Activated naive CD8-positive, alpha-beta T cell treated with anti-CD3 and anti-CD28 coated beads, Interleukin-2, amount 50 U/mL, for 24 hours (primary cell): Measurements from ENCODE around the gene ARHGEF5.
A peak's percentile ranks its signal among the peaks of the same experiment; 100 is the strongest.
"Not testable (repeated sequence)": the region's sequence is repeated elsewhere in the genome, so short reads cannot be mapped to it uniquely, and the experiment has no call there.

ENCODE experiments used
- ATAC-seq: fragments of 150-1000 bp; cut with Tn5 transposase; one replicate; pipeline ENCODE4 v1.10.0; 2021
- DNase-seq: peaks from one replicate; pipeline ENCODE4 v3.0.0; 2021
- H3K27ac Mint-ChIP-seq: one replicate; pipeline ENCODE4 v1.8.0; 2021; ENCODE audit warnings: mild to moderate bottlenecking, mixed read lengths
- H3K27me3 Mint-ChIP-seq: one replicate; pipeline ENCODE4 v1.8.0; 2021; ENCODE audit warnings: mixed read lengths
- H3K36me3 Mint-ChIP-seq: one replicate; pipeline ENCODE4 v1.8.0; 2021; ENCODE audit warnings: low read depth, mixed read lengths
- H3K4me1 Mint-ChIP-seq: one replicate; pipeline ENCODE4 v1.8.0; 2021; ENCODE audit warnings: mixed read lengths
- H3K4me3 Mint-ChIP-seq: one replicate; pipeline ENCODE4 v1.8.0; 2021; ENCODE audit warnings: mild to moderate bottlenecking, moderate library complexity, mixed read lengths
- H3K9me3 Mint-ChIP-seq: one replicate; pipeline ENCODE4 v1.8.0; 2021; ENCODE audit warnings: mixed read lengths

Gene ARHGEF5

DNA sequence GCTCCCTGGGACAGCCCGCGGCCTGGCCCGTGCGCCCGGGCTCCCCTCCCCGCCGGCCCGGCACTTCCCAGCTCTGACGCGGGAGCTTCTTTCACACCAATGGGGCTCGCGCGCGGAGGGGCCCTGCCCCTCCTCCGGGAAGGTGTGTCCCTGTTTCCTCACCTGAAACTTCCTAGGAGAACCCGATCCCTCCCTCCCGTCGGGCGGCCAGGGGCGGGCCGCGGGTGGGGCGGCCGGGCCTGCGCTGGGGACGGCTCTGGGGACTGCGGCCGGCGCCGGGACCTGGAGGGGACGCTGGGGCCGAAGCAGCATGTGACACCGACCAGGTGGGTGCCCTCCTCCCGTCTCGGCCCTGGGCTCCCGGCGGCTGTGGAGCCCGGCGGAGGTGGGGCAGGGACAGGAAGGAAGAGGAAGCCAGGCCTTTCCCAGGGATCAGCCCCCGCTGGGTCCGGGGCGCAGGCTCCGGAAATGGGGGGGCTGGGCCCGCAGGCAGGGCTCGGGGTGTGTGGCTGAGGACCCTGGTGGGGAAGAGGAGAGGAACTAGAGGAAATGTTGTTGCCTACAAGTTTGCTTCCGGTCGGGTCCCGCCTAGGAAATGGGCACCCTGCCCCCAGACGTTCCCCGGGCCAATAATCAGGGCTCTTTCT lies at the start of gene ARHGEF5:
Gene ARHGEF5, plus strand, starts transcription at position 227 of the 647 bp plus-strand sequence. CDS start 7,268 bp downstream, outside the sequence.
- H3K27me3 Mint-ChIP-seq, H3K4me1 Mint-ChIP-seq, DNase-seq, H3K9me3 Mint-ChIP-seq, H3K36me3 Mint-ChIP-seq: not testable (repeated sequence)
- H3K27ac Mint-ChIP-seq: peak within 1 kb of the TSS; percentile 64
- peak within 1 kb of the TSS; percentile 80 for H3K4me3 Mint-ChIP-seq
- peak; percentile 80 for ATAC-seq

- not testable (repeated sequence) for DNase-seq, ATAC-seq, H3K27ac Mint-ChIP-seq, H3K4me3 Mint-ChIP-seq, H3K4me1 Mint-ChIP-seq, H3K27me3 Mint-ChIP-seq, H3K9me3 Mint-ChIP-seq, H3K36me3 Mint-ChIP-seq
Measured at GRCh38 chr7:144309702-144310101, 45.5 kb upstream of the ARHGEF5 start.

GRCh38 chr7:144311218-144311617 lies 44.0 kb upstream of the ARHGEF5 start:
- H3K27me3 Mint-ChIP-seq, H3K4me1 Mint-ChIP-seq, ATAC-seq, H3K36me3 Mint-ChIP-seq, DNase-seq, H3K27ac Mint-ChIP-seq, H3K9me3 Mint-ChIP-seq, H3K4me3 Mint-ChIP-seq: not testable (repeated sequence)

- not testable (repeated sequence) for H3K4me1 Mint-ChIP-seq, H3K36me3 Mint-ChIP-seq, ATAC-seq, H3K4me3 Mint-ChIP-seq, H3K27ac Mint-ChIP-seq, H3K27me3 Mint-ChIP-seq, H3K9me3 Mint-ChIP-seq, DNase-seq
Measured at GRCh38 chr7:144311872-144312469, 43.2 kb upstream of the ARHGEF5 start, which contains the start of gene OR2A1. TSS of gene OR2A1 (plus strand) at chr7:144312419. CDS start at chr7:144318125, 5,706 bp downstream.

DNA sequence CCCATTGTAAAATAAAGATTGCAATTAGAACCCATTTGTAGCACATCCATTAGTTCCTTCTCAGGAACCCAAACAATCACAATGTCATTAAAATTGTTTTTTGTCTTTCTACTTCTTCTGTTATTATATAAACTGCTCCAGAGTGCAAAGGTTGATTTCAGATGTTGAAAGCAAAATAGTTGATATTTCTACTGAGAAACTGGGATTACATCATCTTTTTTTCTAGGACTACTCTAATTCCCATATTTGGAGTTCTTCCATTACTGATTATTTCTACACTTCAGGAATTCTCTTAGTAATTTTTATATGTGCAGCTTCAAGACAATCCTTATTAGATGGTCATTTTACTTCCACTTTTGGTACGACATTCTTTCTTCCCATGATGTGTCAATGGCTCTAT lies 37.7 kb upstream of the ARHGEF5 start:
- H3K4me1 Mint-ChIP-seq, H3K27ac Mint-ChIP-seq, ATAC-seq, H3K9me3 Mint-ChIP-seq, DNase-seq, H3K36me3 Mint-ChIP-seq, H3K27me3 Mint-ChIP-seq, H3K4me3 Mint-ChIP-seq: not testable (repeated sequence)

- ATAC-seq: not testable (repeated sequence)
Measured at GRCh38 chr7:144319547-144319946, 35.7 kb upstream of the ARHGEF5 start.

DNA sequence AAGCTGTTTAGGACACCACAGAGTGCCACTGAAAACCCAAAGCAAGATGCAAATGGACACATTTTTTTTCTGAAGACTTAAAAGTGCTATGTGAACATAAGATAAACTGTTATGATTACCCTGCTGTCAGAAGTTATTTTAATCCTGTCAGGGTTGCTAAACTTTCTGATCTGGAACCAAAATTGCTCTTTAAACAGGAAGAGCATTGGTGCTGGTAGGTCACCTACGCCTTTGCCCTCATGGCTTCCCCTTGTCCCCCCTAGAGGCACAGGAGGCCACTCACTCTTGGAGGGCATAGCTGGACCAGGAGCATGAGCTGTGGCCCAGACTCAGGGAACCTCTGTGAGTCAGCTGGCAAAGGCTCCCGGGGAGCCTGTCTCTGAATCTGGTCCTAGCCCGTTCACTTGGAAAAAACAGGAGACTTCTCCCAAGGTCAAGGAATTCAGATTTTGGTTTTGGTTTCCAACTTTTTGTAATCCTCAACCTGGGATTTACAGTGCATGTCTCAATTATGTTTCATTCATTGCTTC lies 33.5 kb upstream of the ARHGEF5 start:
- not testable (repeated sequence) for H3K27me3 Mint-ChIP-seq, DNase-seq, H3K4me1 Mint-ChIP-seq, ATAC-seq, H3K4me3 Mint-ChIP-seq, H3K9me3 Mint-ChIP-seq, H3K36me3 Mint-ChIP-seq, H3K27ac Mint-ChIP-seq

More at GRCh38 chr7:144319547-144319946, 35.7 kb upstream of the ARHGEF5 start:
- H3K4me3 Mint-ChIP-seq, H3K27ac Mint-ChIP-seq, DNase-seq, H3K9me3 Mint-ChIP-seq, H3K36me3 Mint-ChIP-seq, H3K4me1 Mint-ChIP-seq, H3K27me3 Mint-ChIP-seq: not testable (repeated sequence)

DNA sequence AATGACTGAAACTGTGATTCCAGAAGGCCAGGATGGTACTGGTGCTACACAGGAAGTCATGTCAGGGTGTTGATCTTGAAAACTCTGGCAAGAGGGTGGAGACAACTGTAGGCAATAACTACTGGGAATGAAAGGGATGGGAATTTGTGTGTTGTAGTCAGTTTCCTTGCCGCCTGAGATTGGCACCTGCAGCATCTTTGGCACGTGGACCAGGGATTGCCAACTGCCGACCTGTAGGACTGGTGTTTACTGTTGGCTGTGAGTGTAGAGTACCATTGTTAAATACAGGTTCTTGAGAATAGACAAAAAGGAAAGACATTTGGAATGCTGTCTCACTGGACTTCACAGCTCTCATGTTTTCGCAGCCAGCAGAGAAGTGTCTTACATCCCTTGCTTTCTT lies 31.8 kb upstream of the ARHGEF5 start:
- not testable (repeated sequence) for DNase-seq, H3K27me3 Mint-ChIP-seq, ATAC-seq, H3K4me3 Mint-ChIP-seq, H3K9me3 Mint-ChIP-seq, H3K4me1 Mint-ChIP-seq, H3K36me3 Mint-ChIP-seq, H3K27ac Mint-ChIP-seq

DNA sequence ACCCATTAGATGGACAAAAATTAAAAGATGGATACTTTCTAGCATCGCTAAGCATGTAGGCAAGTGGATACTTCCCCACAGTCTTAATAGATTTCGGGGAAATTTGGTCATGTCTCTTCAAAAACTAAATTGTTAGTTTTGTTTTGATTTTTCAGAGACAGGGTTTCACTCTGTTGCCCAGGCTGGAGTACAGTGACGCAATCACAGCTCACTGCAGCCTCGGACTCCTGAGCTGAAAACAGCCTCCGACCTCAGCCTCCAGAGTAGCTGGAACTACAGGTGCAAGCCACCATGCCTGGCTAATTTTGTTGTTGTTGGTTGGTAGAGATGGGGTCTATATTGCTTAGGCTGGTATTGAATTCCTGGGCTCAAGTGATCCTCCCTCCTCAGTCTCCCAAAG lies 29.3 kb upstream of the ARHGEF5 start:
- H3K4me1 Mint-ChIP-seq, H3K27ac Mint-ChIP-seq, DNase-seq, H3K36me3 Mint-ChIP-seq, ATAC-seq, H3K9me3 Mint-ChIP-seq, H3K27me3 Mint-ChIP-seq, H3K4me3 Mint-ChIP-seq: not testable (repeated sequence)

- not testable (repeated sequence) for H3K9me3 Mint-ChIP-seq, DNase-seq, H3K4me1 Mint-ChIP-seq, H3K27me3 Mint-ChIP-seq, H3K27ac Mint-ChIP-seq, ATAC-seq, H3K4me3 Mint-ChIP-seq, H3K36me3 Mint-ChIP-seq
Measured at GRCh38 chr7:144330044-144330443, 25.2 kb upstream of the ARHGEF5 start.

GRCh38 chr7:144331221-144331995 lies 23.8 kb upstream of the ARHGEF5 start:
- DNase-seq, H3K36me3 Mint-ChIP-seq, H3K27me3 Mint-ChIP-seq, H3K27ac Mint-ChIP-seq, H3K4me3 Mint-ChIP-seq, H3K4me1 Mint-ChIP-seq, H3K9me3 Mint-ChIP-seq: not testable (repeated sequence)
- ATAC-seq: peak; percentile 36

- not testable (repeated sequence) for ATAC-seq, H3K9me3 Mint-ChIP-seq, H3K4me1 Mint-ChIP-seq, H3K27ac Mint-ChIP-seq, H3K36me3 Mint-ChIP-seq, DNase-seq, H3K27me3 Mint-ChIP-seq, H3K4me3 Mint-ChIP-seq
Measured at GRCh38 chr7:144331996-144332288, 23.3 kb upstream of the ARHGEF5 start.

GRCh38 chr7:144348625-144349024 lies 6.6 kb upstream of the ARHGEF5 start:
- H3K9me3 Mint-ChIP-seq, DNase-seq, H3K4me3 Mint-ChIP-seq, H3K27me3 Mint-ChIP-seq, H3K4me1 Mint-ChIP-seq, H3K36me3 Mint-ChIP-seq, H3K27ac Mint-ChIP-seq: not testable (repeated sequence)
- ATAC-seq: peak; percentile 21

- DNase-seq, H3K4me3 Mint-ChIP-seq, H3K4me1 Mint-ChIP-seq, H3K36me3 Mint-ChIP-seq, H3K27me3 Mint-ChIP-seq, ATAC-seq, H3K27ac Mint-ChIP-seq, H3K9me3 Mint-ChIP-seq: not testable (repeated sequence)
Measured at GRCh38 chr7:144351667-144352066, 3.5 kb upstream of the ARHGEF5 start.

- not testable (repeated sequence) for H3K4me1 Mint-ChIP-seq, H3K27me3 Mint-ChIP-seq, H3K4me3 Mint-ChIP-seq, H3K9me3 Mint-ChIP-seq, H3K27ac Mint-ChIP-seq, ATAC-seq, DNase-seq, H3K36me3 Mint-ChIP-seq
Measured at GRCh38 chr7:144356185-144356584, 983 bp downstream of the ARHGEF5 start.
